WTC11 (cell line): ENCODE data around the gene LAD1. TPM values are rescaled to one million over a fixed set of nuclear protein-coding genes. Genes with fewer than 3 reads are reported as not detected.

Experiments used
- CBFB ChIP-seq: sonication (generic); formaldehyde crosslinking; IDR thresholded peaks from 2 replicates; pipeline ENCODE4 v1.8.1; 2022; ENCODE audit warnings: mild to moderate bottlenecking, low read depth, missing genetic modification reagents
- ELF4 ChIP-seq: sonication (generic); formaldehyde crosslinking; IDR thresholded peaks from 2 replicates; pipeline ENCODE4 v1.8.1; 2022; ENCODE audit warnings: low read depth, mild to moderate bottlenecking, moderate library complexity, missing genetic modification reagents
- ESRRA ChIP-seq: sonication (generic); formaldehyde crosslinking; IDR thresholded peaks from 2 replicates; pipeline ENCODE4 v1.8.1; 2022; ENCODE audit warnings: mild to moderate bottlenecking, missing genetic modification reagents, borderline replicate concordance
- FOXJ3 ChIP-seq: sonication (generic); formaldehyde crosslinking; IDR thresholded peaks from 2 replicates; pipeline ENCODE4 v1.9.0; 2021; ENCODE audit warnings: missing genetic modification reagents, mild to moderate bottlenecking, borderline replicate concordance
- FOXP1 ChIP-seq: sonication (generic); formaldehyde crosslinking; IDR thresholded peaks from 2 replicates; pipeline ENCODE4 v1.8.0; 2022; ENCODE audit warnings: missing genetic modification reagents, mild to moderate bottlenecking, moderate library complexity, borderline replicate concordance
- JUN ChIP-seq: sonication (generic); formaldehyde crosslinking; IDR thresholded peaks from 2 replicates; pipeline ENCODE4 v1.8.0; 2023; ENCODE audit warnings: mild to moderate bottlenecking, missing genetic modification reagents
- MYBL2 ChIP-seq: sonication (generic); formaldehyde crosslinking; IDR thresholded peaks from 2 replicates; pipeline ENCODE4 v1.8.1; 2023; ENCODE audit warnings: mild to moderate bottlenecking, moderate library complexity, missing genetic modification reagents
- NR3C1 ChIP-seq: sonication (generic); formaldehyde crosslinking; conservative IDR thresholded peaks from 2 replicates; pipeline ENCODE4 v1.8.1; 2023; ENCODE audit warnings: low read depth, mild to moderate bottlenecking, missing genetic modification reagents
- TEAD4 ChIP-seq: sonication (generic); formaldehyde crosslinking; IDR thresholded peaks from 2 replicates; pipeline ENCODE4 v1.8.0; 2022; ENCODE audit warnings: mild to moderate bottlenecking, missing genetic modification reagents
- total RNA-seq: library from RNA; stranded (reverse); gene quantifications from 3 replicates; pipeline ENCODE4 v1.2.3, GENCODE V29; 2021
- TF ChIP-seq, protein P1 (sequence below): fragments of 250-450 bp; sonication (Bioruptor Pico); IDR thresholded peaks from 2 replicates; pipeline ENCODE4 v1.9.0; 2021; ENCODE audit warnings: mild to moderate bottlenecking, borderline replicate concordance
- TF ChIP-seq, protein P2 (sequence below): sonication (generic); formaldehyde crosslinking; IDR thresholded peaks from 2 replicates; pipeline ENCODE4 v1.8.1; 2022; ENCODE audit warnings: low read depth, missing genetic modification reagents, borderline replicate concordance
- TF ChIP-seq, protein P3 (sequence below): sonication (generic); formaldehyde crosslinking; IDR thresholded peaks from 2 replicates; pipeline ENCODE4 v1.8.1; 2023; ENCODE audit warnings: mild to moderate bottlenecking, missing genetic modification reagents, moderate library complexity
- TF ChIP-seq, protein P4 (sequence below): sonication (generic); formaldehyde crosslinking; IDR thresholded peaks from 2 replicates; pipeline ENCODE4 v1.8.1; 2022; ENCODE audit warnings: missing genetic modification reagents, borderline replicate concordance
- TF ChIP-seq, protein P5 (sequence below): sonication (generic); formaldehyde crosslinking; IDR thresholded peaks from 2 replicates; pipeline ENCODE4 v1.8.0; 2023; ENCODE audit warnings: missing genetic modification reagents
- TF ChIP-seq, protein P6 (sequence below): sonication (generic); formaldehyde crosslinking; IDR thresholded peaks from 2 replicates; pipeline ENCODE4 v1.8.0; 2023; ENCODE audit warnings: mild to moderate bottlenecking, missing genetic modification reagents
- TF ChIP-seq, protein P7 (sequence below): sonication (generic); formaldehyde crosslinking; IDR thresholded peaks from 2 replicates; pipeline ENCODE4 v1.8.0; 2022; ENCODE audit warnings: missing genetic modification reagents
- TF ChIP-seq, protein P8 (sequence below): sonication (generic); formaldehyde crosslinking; IDR thresholded peaks from 2 replicates; pipeline ENCODE4 v1.8.0; 2022; ENCODE audit warnings: mild to moderate bottlenecking, missing genetic modification reagents

Gene LAD1
- total RNA-seq, 1 experiment from 2014 or later = 14.9 TPM

DNA sequence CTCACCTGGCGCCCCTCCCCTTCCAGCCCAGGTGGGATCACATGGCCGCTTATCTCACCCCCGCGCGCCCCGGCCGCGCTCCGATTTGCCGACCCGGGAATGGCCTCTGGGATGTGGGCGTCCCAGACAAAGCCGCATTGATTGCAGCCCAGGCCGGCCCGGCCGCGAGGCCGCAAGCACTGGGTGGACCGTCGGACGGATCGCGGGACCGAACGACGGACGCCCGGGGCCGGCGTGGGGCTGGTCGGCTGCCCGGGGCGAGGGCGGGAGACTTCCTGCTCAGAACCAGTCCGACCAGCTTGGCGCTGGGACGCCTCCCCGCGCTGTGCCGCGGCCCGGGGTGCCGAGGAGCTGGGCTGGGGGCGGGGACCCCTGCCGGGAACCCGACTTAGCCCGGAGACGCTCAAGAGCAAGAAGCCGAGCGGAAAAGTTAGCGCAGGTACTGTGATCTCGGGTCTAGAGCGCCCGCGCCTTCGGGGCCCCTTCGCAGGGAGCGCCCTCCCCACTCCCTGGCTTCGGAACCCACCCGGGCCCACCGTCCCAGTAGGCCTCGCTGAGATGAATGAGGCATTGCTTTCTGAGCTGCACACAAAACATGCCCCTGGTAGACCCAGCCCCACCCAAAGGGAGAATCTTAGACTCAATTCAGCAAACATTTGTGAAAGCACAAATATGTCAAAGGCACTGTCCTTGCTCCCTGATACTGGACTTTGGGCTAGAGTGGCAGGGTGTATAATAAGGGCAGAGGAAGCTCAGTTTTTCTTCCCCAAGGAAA, 415 bp upstream of the LAD1 start (continued):
- TF ChIP-seq ESRRA (CRISPR knock-in tag) (peak; percentile 74; the same call in 1 of the 2 replicates), ELF4 (CRISPR knock-in tag) (no peak), TEAD4 (CRISPR knock-in tag) (peak; percentile 72; the same call in 1 of the 2 replicates), CBFB (no peak), MYBL2 (CRISPR knock-in tag) (peak; percentile 77; the same call in 1 of the 2 replicates), NR3C1 (peak; percentile 93; the same call in 1 of the 2 replicates), JUN (peak; percentile 70; the same call in 1 of the 2 replicates), FOXP1 (peak; percentile 96; the same call in 1 of the 2 replicates), FOXJ3 (CRISPR knock-in tag) (no peak)
- TF ChIP-seq, protein P1, sequence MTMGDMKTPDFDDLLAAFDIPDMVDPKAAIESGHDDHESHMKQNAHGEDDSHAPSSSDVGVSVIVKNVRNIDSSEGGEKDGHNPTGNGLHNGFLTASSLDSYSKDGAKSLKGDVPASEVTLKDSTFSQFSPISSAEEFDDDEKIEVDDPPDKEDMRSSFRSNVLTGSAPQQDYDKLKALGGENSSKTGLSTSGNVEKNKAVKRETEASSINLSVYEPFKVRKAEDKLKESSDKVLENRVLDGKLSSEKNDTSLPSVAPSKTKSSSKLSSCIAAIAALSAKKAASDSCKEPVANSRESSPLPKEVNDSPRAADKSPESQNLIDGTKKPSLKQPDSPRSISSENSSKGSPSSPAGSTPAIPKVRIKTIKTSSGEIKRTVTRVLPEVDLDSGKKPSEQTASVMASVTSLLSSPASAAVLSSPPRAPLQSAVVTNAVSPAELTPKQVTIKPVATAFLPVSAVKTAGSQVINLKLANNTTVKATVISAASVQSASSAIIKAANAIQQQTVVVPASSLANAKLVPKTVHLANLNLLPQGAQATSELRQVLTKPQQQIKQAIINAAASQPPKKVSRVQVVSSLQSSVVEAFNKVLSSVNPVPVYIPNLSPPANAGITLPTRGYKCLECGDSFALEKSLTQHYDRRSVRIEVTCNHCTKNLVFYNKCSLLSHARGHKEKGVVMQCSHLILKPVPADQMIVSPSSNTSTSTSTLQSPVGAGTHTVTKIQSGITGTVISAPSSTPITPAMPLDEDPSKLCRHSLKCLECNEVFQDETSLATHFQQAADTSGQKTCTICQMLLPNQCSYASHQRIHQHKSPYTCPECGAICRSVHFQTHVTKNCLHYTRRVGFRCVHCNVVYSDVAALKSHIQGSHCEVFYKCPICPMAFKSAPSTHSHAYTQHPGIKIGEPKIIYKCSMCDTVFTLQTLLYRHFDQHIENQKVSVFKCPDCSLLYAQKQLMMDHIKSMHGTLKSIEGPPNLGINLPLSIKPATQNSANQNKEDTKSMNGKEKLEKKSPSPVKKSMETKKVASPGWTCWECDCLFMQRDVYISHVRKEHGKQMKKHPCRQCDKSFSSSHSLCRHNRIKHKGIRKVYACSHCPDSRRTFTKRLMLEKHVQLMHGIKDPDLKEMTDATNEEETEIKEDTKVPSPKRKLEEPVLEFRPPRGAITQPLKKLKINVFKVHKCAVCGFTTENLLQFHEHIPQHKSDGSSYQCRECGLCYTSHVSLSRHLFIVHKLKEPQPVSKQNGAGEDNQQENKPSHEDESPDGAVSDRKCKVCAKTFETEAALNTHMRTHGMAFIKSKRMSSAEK (CRISPR knock-in tag) = no peak
- TF ChIP-seq, protein P2, sequence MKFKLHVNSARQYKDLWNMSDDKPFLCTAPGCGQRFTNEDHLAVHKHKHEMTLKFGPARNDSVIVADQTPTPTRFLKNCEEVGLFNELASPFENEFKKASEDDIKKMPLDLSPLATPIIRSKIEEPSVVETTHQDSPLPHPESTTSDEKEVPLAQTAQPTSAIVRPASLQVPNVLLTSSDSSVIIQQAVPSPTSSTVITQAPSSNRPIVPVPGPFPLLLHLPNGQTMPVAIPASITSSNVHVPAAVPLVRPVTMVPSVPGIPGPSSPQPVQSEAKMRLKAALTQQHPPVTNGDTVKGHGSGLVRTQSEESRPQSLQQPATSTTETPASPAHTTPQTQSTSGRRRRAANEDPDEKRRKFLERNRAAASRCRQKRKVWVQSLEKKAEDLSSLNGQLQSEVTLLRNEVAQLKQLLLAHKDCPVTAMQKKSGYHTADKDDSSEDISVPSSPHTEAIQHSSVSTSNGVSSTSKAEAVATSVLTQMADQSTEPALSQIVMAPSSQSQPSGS (CRISPR knock-in tag) = peak; percentile 67
- TF ChIP-seq, protein P3, sequence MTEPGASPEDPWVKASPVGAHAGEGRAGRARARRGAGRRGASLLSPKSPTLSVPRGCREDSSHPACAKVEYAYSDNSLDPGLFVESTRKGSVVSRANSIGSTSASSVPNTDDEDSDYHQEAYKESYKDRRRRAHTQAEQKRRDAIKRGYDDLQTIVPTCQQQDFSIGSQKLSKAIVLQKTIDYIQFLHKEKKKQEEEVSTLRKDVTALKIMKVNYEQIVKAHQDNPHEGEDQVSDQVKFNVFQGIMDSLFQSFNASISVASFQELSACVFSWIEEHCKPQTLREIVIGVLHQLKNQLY (CRISPR knock-in tag) = no peak
- TF ChIP-seq, protein P4, sequence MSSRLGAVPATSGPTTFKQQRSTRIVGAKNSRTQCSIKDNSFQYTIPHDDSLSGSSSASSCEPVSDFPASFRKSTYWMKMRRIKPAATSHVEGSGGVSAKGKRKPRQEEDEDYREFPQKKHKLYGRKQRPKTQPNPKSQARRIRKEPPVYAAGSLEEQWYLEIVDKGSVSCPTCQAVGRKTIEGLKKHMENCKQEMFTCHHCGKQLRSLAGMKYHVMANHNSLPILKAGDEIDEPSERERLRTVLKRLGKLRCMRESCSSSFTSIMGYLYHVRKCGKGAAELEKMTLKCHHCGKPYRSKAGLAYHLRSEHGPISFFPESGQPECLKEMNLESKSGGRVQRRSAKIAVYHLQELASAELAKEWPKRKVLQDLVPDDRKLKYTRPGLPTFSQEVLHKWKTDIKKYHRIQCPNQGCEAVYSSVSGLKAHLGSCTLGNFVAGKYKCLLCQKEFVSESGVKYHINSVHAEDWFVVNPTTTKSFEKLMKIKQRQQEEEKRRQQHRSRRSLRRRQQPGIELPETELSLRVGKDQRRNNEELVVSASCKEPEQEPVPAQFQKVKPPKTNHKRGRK (CRISPR knock-in tag) = 0 out of 2 replicates have a peak, but pooled peaks have one; percentile 20
- TF ChIP-seq, protein P5, sequence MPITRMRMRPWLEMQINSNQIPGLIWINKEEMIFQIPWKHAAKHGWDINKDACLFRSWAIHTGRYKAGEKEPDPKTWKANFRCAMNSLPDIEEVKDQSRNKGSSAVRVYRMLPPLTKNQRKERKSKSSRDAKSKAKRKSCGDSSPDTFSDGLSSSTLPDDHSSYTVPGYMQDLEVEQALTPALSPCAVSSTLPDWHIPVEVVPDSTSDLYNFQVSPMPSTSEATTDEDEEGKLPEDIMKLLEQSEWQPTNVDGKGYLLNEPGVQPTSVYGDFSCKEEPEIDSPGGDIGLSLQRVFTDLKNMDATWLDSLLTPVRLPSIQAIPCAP (CRISPR knock-in tag) = no peak
- TF ChIP-seq, protein P6, sequence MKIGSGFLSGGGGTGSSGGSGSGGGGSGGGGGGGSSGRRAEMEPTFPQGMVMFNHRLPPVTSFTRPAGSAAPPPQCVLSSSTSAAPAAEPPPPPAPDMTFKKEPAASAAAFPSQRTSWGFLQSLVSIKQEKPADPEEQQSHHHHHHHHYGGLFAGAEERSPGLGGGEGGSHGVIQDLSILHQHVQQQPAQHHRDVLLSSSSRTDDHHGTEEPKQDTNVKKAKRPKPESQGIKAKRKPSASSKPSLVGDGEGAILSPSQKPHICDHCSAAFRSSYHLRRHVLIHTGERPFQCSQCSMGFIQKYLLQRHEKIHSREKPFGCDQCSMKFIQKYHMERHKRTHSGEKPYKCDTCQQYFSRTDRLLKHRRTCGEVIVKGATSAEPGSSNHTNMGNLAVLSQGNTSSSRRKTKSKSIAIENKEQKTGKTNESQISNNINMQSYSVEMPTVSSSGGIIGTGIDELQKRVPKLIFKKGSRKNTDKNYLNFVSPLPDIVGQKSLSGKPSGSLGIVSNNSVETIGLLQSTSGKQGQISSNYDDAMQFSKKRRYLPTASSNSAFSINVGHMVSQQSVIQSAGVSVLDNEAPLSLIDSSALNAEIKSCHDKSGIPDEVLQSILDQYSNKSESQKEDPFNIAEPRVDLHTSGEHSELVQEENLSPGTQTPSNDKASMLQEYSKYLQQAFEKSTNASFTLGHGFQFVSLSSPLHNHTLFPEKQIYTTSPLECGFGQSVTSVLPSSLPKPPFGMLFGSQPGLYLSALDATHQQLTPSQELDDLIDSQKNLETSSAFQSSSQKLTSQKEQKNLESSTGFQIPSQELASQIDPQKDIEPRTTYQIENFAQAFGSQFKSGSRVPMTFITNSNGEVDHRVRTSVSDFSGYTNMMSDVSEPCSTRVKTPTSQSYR (CRISPR knock-in tag) = no peak
- TF ChIP-seq, protein P7, sequence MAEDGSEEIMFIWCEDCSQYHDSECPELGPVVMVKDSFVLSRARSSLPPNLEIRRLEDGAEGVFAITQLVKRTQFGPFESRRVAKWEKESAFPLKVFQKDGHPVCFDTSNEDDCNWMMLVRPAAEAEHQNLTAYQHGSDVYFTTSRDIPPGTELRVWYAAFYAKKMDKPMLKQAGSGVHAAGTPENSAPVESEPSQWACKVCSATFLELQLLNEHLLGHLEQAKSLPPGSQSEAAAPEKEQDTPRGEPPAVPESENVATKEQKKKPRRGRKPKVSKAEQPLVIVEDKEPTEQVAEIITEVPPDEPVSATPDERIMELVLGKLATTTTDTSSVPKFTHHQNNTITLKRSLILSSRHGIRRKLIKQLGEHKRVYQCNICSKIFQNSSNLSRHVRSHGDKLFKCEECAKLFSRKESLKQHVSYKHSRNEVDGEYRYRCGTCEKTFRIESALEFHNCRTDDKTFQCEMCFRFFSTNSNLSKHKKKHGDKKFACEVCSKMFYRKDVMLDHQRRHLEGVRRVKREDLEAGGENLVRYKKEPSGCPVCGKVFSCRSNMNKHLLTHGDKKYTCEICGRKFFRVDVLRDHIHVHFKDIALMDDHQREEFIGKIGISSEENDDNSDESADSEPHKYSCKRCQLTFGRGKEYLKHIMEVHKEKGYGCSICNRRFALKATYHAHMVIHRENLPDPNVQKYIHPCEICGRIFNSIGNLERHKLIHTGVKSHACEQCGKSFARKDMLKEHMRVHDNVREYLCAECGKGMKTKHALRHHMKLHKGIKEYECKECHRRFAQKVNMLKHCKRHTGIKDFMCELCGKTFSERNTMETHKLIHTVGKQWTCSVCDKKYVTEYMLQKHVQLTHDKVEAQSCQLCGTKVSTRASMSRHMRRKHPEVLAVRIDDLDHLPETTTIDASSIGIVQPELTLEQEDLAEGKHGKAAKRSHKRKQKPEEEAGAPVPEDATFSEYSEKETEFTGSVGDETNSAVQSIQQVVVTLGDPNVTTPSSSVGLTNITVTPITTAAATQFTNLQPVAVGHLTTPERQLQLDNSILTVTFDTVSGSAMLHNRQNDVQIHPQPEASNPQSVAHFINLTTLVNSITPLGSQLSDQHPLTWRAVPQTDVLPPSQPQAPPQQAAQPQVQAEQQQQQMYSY (CRISPR knock-in tag) = no peak
- TF ChIP-seq, protein P8, sequence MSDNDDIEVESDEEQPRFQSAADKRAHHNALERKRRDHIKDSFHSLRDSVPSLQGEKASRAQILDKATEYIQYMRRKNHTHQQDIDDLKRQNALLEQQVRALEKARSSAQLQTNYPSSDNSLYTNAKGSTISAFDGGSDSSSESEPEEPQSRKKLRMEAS (CRISPR knock-in tag) = peak; percentile 83; the same call in 1 of the 2 replicates
